KBM-7 (cell line): ENCODE measurements around the gene APOA4.
A peak's percentile ranks its signal among the peaks of the same experiment; 100 is the strongest.
"Not testable (repeated sequence)": the region's sequence is repeated elsewhere in the genome, so short reads cannot be mapped to it uniquely, and the experiment has no call there.

Experiments
- DNase-seq: peaks from one replicate; pipeline ENCODE4 v3.0.0-alpha.2; 2015
- in situ Hi-C: fragments of 300-500 bp; cut with MboI; formaldehyde crosslinking; loops from 2 replicates; pipeline ENCODE4 v1.14.3; 2020; ENCODE audit warnings: low sequenced_read_pairs, low pct_unique_long_range_greater_than_20kb, mixed read lengths

Gene APOA4

GRCh38 chr11:116851626-116852025, 28.5 kb upstream of the APOA4 start:
- DNase-seq = peak; percentile 93
- in situ Hi-C loops = no loop called here

- in situ Hi-C loops = no loop called here
- DNase-seq = peak; percentile 78
Observed at GRCh38 chr11:116849486-116849885, 26.4 kb upstream of the APOA4 start.

- in situ Hi-C loops = no loop called here
- DNase-seq = no peak
Observed at GRCh38 chr11:116849060-116849459, 26.0 kb upstream of the APOA4 start.

GRCh38 chr11:116847612-116848011, 24.5 kb upstream of the APOA4 start:
- DNase-seq = no peak
- in situ Hi-C loops = no loop called here

- in situ Hi-C loops = no loop called here
- no peak for DNase-seq
Observed at GRCh38 chr11:116844722-116845121, 21.6 kb upstream of the APOA4 start.

GRCh38 chr11:116843661-116844060, 20.6 kb upstream of the APOA4 start:
- in situ Hi-C loops = no loop called here
- no peak for DNase-seq

- in situ Hi-C loops = no loop called here
- DNase-seq = no peak
Observed at GRCh38 chr11:116842909-116843308, 19.8 kb upstream of the APOA4 start.

GRCh38 chr11:116842117-116842516, 19.0 kb upstream of the APOA4 start:
- in situ Hi-C loops = no loop called here
- no peak for DNase-seq

- DNase-seq = no peak
- in situ Hi-C loops = no loop called here
Observed at GRCh38 chr11:116840746-116841296, 17.7 kb upstream of the APOA4 start.

GRCh38 chr11:116840224-116840745, 17.2 kb upstream of the APOA4 start:
- in situ Hi-C loops = no loop called here
- DNase-seq = no peak

GRCh38 chr11:116838321-116839084, 15.4 kb upstream of the APOA4 start:
- in situ Hi-C loops = no loop called here
- DNase-seq = no peak

- DNase-seq = no peak
Observed at GRCh38 chr11:116837231-116838091, 14.4 kb upstream of the APOA4 start, which contains the start of gene APOA1. Gene APOA1, minus strand, starts transcription at chr11:116837622. Its CDS starts 235 bp downstream, at chr11:116837387.

GRCh38 chr11:116836632-116836991, 13.5 kb upstream of the APOA4 start:
- no peak for DNase-seq
- in situ Hi-C loops = no loop called here

More at GRCh38 chr11:116837231-116838091, 14.4 kb upstream of the APOA4 start, which contains the start of gene APOA1:
- in situ Hi-C loops = no loop called here

- in situ Hi-C loops = no loop called here
- peak; percentile 96 for DNase-seq
Observed at GRCh38 chr11:116835791-116836631, 12.9 kb upstream of the APOA4 start.

- DNase-seq = peak; percentile 89
- in situ Hi-C loops = no loop called here
Observed at GRCh38 chr11:116835042-116835772, 12.1 kb upstream of the APOA4 start.

- in situ Hi-C loops, DNase-seq: not testable (repeated sequence)
Observed at GRCh38 chr11:116834535-116835041, 11.5 kb upstream of the APOA4 start.

- no peak for DNase-seq
- in situ Hi-C loops = no loop called here
Observed at GRCh38 chr11:116833816-116834534, 10.9 kb upstream of the APOA4 start.

- in situ Hi-C loops = no loop called here
- no peak for DNase-seq
Observed at GRCh38 chr11:116833491-116833815, 10.3 kb upstream of the APOA4 start.
